Measurements from ENCODE around the gene CDR2L. TPM values are rescaled to one million over a fixed set of nuclear protein-coding genes. Genes with fewer than 3 reads are reported as not detected.

The CDR2L gene
- polyA plus RNA-seq, 3 donors, result 0.05 TPM; not detected in 2

DNA sequence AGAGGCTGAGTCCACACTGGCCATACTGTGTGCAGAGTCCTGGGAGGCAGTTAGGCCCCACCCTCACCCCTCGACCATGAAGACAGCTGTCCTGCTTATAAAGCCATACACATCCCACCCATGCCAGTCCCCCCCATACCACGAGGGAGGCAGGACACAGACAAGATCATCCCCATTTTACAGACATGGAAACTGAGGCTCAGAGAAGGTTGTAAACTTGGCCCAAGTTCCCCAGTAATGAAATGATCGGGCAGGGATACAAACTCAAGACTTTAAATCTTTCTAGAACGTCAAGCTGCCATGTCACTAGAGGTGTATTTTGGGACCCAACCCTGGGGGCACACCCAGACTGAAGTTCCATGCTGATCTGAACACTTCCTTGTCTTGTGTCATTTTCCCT is 31.3 kb upstream of the CDR2L start:
- H3K4me1 ChIP-seq (ENCODE audit: control insufficient read depth in 1 of 2, insufficient read depth in 2 of 2, low read length in 2 of 2), result peaks cover 0 to 6% of the 10 kb centered on the region in 2 donors
- TF ChIP-seq, protein P1, sequence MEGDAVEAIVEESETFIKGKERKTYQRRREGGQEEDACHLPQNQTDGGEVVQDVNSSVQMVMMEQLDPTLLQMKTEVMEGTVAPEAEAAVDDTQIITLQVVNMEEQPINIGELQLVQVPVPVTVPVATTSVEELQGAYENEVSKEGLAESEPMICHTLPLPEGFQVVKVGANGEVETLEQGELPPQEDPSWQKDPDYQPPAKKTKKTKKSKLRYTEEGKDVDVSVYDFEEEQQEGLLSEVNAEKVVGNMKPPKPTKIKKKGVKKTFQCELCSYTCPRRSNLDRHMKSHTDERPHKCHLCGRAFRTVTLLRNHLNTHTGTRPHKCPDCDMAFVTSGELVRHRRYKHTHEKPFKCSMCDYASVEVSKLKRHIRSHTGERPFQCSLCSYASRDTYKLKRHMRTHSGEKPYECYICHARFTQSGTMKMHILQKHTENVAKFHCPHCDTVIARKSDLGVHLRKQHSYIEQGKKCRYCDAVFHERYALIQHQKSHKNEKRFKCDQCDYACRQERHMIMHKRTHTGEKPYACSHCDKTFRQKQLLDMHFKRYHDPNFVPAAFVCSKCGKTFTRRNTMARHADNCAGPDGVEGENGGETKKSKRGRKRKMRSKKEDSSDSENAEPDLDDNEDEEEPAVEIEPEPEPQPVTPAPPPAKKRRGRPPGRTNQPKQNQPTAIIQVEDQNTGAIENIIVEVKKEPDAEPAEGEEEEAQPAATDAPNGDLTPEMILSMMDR (IDR thresholded peaks at IDR 0.05), result no peak
- H3K36me3 Mint-ChIP-seq, result no peaks in the 10 kb centered on the region
- no peak overlapping the region for H3K4me3 Mint-ChIP-seq
- H3K27ac ChIP-seq (ENCODE audit: low read depth in 1 of 2, low read length in 2 of 2), result no peak overlapping the region
- H3K36me3 ChIP-seq (replicated peaks in 1 of 2; ENCODE audit: control insufficient read depth in 1 of 2, insufficient read depth in 2 of 2, low read length in 2 of 2), result no peaks in the 10 kb centered on the region
- H3K9ac ChIP-seq (ENCODE audit: insufficient read depth, low read length, poor library complexity, severe bottlenecking), result no peak overlapping the region
- H3K27me3 Mint-ChIP-seq (ENCODE audit: low read depth in 3 of 3), result peaks cover 13 to 41% (median 21%) of the 10 kb centered on the region in 3 donors
- intact Hi-C loops (cut with micrococcal nuclease), result loop anchor here in 1 of 2 donors (10.0 kb wide), 1 partner anchor 211 kb away; the partner anchor contains the start of gene NHERF1
- H3K4me3 ChIP-seq (replicated peaks in 1 of 3; ENCODE audit: low read depth in 2 of 3, low read length in 3 of 3), result no peak overlapping the region
- H3K4me2 ChIP-seq (replicated peaks; ENCODE audit: extremely low read depth, low read length, poor library complexity, severe bottlenecking), result no peak overlapping the region
- peaks cover 10% of the 10 kb centered on the region for H3K4me1 Mint-ChIP-seq
- DNase-seq, result no peak
- H4K20me1 ChIP-seq (ENCODE audit: insufficient read depth, low read length), result no peaks in the 10 kb centered on the region
- H3K79me2 ChIP-seq (ENCODE audit: insufficient read depth, low read length), result no peaks in the 10 kb centered on the region
- 92% methylated on average over 4 of the region's 4 CpGs for WGBS (ENCODE audit: insufficient coverage)
- H3K9me3 Mint-ChIP-seq, result peaks cover 4 to 14% (median 13%) of the 10 kb centered on the region in 7 donors
- H3K9me3 ChIP-seq (replicated peaks in 1 of 2; ENCODE audit: control insufficient read depth in 1 of 2, insufficient read depth in 1 of 2, low read length in 2 of 2), result peaks cover 5 to 12% of the 10 kb centered on the region in 2 donors
- peak overlapping the region in 1 of 7 donors; percentile 36 for H3K27ac Mint-ChIP-seq
- peaks cover 0 to 9% of the 10 kb centered on the region in 2 donors for H3K27me3 ChIP-seq (ENCODE audit: control insufficient read depth in 2 of 2, insufficient read depth in 2 of 2, low read length in 2 of 2)
- H2AFZ ChIP-seq (ENCODE audit: insufficient read depth, low read depth, low read length, poor library complexity, severe bottlenecking), result no peak overlapping the region

DNA sequence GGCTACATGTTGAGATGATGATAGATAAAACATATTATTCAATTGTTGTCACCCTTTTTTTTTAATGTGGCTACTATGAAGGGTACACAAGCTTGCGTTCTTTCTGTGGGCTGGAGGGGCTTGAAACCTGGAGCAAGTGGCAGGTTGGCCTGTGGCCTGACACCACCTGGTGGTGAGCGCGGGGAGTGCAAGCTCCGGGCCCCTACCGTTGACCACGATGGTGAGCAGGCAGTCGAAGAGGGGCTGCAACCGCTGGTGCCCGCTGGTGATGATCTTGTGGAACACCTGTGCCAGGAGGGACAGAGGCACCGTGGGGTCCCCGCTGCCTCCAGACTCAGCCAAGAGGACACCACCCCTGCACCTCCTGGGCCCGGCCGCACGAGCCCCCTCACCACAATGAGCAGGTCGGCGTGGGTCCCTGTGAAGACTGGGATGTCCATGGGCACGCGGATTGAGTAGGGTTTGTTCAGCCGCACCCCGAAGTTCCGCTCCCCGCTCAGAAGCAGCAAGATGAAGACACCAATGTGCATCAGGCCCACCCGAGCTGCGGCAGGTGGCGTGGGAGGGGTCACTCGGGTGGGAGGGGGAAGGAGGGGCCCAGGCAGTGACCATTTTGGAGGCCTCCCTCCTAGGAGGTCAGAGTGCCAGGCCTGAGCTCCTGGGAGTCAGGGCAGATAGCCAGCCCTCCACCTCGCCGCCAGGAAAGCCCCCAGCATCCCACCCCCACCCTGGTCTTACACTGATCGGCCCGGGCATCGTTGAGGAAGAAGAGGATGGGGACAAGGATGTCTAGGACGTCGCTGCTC is 29.3 kb upstream of the CDR2L start:
- H3K4me1 ChIP-seq (ENCODE audit: control insufficient read depth in 1 of 2, insufficient read depth in 2 of 2, low read length in 2 of 2), result peaks cover 0 to 6% of the 10 kb centered on the region in 2 donors
- H3K4me2 ChIP-seq (replicated peaks; ENCODE audit: extremely low read depth, low read length, poor library complexity, severe bottlenecking), result no peak overlapping the region
- H3K27ac Mint-ChIP-seq, result no peak overlapping the region
- no peak overlapping the region for H3K9ac ChIP-seq (ENCODE audit: insufficient read depth, low read length, poor library complexity, severe bottlenecking)
- peaks cover 5 to 12% of the 10 kb centered on the region in 2 donors for H3K9me3 ChIP-seq (replicated peaks in 1 of 2; ENCODE audit: control insufficient read depth in 1 of 2, insufficient read depth in 1 of 2, low read length in 2 of 2)
- H3K27ac ChIP-seq (ENCODE audit: low read depth in 1 of 2, low read length in 2 of 2), result no peak overlapping the region
- H3K4me1 Mint-ChIP-seq, result peaks cover 13% of the 10 kb centered on the region
- peaks cover 0 to 9% of the 10 kb centered on the region in 2 donors for H3K27me3 ChIP-seq (ENCODE audit: control insufficient read depth in 2 of 2, insufficient read depth in 2 of 2, low read length in 2 of 2)
- no peaks in the 10 kb centered on the region for H3K36me3 ChIP-seq (replicated peaks in 1 of 2; ENCODE audit: control insufficient read depth in 1 of 2, insufficient read depth in 2 of 2, low read length in 2 of 2)
- WGBS (ENCODE audit: insufficient coverage), result 39% methylated on average over 19 of the region's 33 CpGs
- H3K4me3 Mint-ChIP-seq, result no peak overlapping the region
- peaks cover 4 to 14% (median 13%) of the 10 kb centered on the region in 7 donors for H3K9me3 Mint-ChIP-seq
- no peak overlapping the region for H3K4me3 ChIP-seq (replicated peaks in 1 of 3; ENCODE audit: low read depth in 2 of 3, low read length in 3 of 3)
- H3K27me3 Mint-ChIP-seq (ENCODE audit: low read depth in 3 of 3), result peaks cover 14 to 44% (median 19%) of the 10 kb centered on the region in 3 donors
- H3K79me2 ChIP-seq (ENCODE audit: insufficient read depth, low read length), result no peaks in the 10 kb centered on the region
- intact Hi-C loops (cut with micrococcal nuclease), result loop anchor here in 1 of 2 donors (2.0 to 10.0 kb wide), 2 partner anchors 33 to 213 kb away; partner anchors contain the start of genes NHERF1 and OTOP2
- H3K36me3 Mint-ChIP-seq, result no peaks in the 10 kb centered on the region
- TF ChIP-seq, protein P1 (IDR thresholded peaks at IDR 0.05), result peak; percentile 98
- peak; percentile 51 to 66 (median 61) for DNase-seq
- H2AFZ ChIP-seq (ENCODE audit: insufficient read depth, low read depth, low read length, poor library complexity, severe bottlenecking), result no peak overlapping the region
- H4K20me1 ChIP-seq (ENCODE audit: insufficient read depth, low read length), result no peaks in the 10 kb centered on the region

Measured in CD14-positive monocyte (primary cell).